Umbilical cord (tissue), 2 donors: Measurements from ENCODE around the gene ABL2. TPM values are rescaled to one million over a fixed set of nuclear protein-coding genes. Genes with fewer than 3 reads are reported as not detected.

Experiments used
- DNase-seq: peaks from one replicate; pipeline ENCODE4 v3.0.0-alpha.2; 2015; ENCODE audit warnings: low spot score
- total RNA-seq: library from RNA; depleted of rRNA; stranded (reverse); fragments of >200 nt; gene quantifications from one replicate; pipeline ENCODE4 v1.2.3, GENCODE V29; 2014; ENCODE audit warnings: low replicate concordance; ENCODE audit not compliant: insufficient read depth

ABL2 gene
- total RNA-seq, 1 donor from 2014 or later: 19.5 TPM

DNA sequence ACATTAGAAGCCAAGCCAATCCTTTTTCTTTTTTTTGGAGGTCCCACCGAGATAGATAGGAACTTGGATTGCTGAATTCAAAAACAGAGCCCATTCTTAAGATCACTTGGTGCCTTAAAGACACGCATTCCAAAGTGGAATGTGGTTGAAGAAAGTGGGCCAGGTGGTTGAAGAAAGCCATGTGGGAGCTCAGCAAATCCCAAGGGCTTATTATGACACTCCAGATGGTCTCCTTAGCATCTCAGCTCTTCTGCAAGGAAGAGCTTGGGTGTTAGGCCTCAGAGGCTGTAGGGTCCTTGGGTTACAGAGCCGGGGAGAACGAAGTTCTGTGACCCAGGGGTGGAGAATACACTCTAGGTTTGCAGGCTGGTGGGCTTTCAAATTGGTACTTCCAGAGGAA is 134.1 kb downstream of the ABL2 start:
- DNase-seq: no peak

DNA sequence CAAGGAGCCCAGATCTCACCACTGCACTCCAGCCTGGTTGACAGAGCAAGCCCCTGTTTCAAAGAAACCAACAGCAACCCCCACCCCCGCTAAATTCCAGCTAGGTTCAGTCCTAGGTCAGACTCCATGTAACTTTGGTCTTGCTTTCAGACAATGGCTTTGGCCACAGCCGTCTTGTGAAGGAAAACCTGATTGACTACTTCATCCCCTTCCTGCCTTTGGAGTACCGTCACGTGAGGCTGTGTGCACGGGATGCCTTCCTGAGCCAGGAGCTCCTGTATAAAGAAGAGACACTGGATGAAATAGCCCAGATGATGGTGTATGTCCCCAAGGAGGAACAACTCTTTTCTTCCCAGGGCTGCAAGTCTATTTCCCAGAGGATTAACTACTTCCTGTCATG is 134.7 kb downstream of the ABL2 start:
- DNase-seq: no peak

DNA sequence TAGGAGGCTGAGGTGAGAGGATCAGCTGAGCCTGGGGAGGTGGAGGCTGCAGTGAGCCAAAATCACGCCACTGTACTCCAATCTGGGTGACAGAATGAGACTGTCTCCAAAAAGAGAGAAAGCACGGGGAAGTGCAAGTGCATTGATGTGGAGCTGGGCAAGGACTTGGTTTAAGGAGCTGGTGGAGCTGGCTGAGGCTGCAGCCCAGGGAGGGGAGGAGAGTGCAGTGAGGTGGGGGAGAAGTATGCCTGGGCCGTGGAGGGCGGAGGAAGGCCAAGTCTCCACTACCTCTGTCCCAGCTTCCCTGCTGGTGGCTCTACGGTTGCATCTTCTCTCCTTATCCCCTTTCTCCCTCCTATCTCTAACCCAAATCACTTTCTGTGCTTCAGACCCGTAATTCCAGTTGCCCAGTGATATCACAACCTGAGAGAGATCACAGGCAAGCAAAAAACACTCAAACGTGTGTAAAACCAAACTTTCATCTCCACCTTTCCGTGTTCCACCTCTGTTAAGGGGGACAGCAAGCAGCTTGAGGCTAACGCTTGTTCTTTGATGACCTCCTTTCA is 136.5 kb downstream of the ABL2 start:
- no peak for DNase-seq

DNA sequence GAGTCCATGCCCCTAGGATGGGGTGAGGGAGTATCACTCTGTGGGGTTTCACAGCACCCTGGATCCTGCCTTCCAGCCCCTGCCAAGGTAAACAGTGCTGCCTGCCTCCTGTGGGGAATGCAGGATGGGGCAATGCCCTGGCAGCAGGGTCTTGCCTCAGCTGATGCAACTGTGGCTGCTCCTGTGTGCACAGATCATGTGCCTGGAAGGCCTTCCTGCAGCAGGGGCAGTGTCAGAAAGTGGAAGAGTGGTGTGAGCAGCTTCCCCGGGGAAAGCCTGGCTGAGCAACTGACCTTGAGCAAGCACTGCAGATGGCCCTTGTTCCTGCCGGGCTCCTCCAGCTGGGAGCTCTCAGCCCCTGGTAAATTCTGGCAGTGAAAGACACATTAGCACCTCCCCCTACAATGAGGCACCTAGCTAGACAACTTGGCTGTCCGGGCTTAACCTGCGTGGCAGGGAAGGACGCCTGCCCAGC is 137.7 kb downstream of the ABL2 start:
- DNase-seq: no peak

DNA sequence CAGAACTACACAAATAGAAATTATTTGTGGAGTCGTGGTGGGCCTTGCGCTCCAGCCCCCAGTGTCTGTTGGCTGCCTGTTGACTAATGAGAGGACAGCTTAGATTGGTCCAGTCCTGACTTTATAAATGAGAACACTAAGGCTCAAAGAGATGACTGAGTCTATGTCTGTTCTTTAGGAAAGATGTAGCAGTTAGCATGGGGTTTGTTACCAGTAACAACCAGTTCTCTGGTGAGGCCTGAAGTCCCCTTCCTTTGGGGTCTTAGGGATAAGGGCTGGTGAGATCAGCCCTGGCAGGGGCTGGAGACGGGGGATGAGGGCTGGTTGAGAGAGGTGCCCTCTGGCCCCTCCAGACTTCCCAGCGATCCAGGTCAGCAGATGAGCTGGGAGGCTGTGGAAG is 138.6 kb downstream of the ABL2 start:
- no peak for DNase-seq

DNA sequence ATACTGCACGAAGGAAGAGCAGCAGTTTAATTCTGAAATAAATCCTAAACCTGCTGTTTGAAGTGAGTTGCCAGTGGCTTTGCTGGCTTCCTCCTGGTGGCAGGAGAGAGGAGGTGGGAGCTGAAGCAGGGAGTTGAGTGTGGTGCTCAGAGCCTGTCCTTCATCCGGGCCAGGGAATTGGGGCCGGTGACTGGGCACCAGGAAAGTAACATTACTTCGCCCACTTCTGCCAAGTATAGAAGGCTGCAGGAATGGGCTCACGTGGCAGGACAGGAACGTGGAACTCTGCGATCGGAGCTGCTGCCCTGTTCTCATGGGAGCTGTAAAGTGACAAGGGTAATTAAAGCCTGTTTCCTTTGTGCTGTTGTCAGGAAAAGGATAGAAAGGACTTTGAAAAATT is 139.0 kb downstream of the ABL2 start:
- no peak for DNase-seq

DNA sequence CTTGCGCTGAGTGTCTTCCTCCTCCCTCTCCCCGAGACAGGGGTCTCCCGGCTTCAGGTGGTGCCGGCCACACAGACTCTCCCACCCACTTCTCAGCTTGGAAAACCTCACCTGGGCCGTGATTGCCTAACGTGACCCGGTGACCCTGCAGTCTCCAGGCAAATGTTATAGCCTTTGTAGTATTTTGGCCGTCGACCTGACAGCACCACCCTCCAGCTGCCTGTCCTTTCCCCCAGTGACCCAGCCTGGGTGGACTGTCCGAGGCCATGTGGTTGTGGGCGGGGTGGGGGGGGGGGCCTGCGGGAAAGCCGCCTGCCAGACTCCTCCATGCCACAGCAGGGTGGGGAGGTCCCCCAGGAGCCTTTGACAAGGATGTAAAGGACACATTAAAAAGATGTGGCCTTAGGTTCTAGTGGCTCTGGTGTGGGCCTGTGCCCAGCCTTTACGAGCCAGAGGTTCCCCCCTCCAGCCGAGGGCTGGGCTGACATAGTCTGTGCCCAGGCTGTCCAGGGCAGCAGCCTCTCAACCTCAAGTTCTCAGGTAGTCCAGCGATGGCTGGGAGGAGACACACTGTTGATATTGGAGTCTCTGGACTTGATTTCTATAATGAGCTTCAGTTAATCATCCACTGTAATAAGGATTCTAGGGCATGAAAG is 139.5 kb downstream of the ABL2 start:
- DNase-seq: no peak

DNA sequence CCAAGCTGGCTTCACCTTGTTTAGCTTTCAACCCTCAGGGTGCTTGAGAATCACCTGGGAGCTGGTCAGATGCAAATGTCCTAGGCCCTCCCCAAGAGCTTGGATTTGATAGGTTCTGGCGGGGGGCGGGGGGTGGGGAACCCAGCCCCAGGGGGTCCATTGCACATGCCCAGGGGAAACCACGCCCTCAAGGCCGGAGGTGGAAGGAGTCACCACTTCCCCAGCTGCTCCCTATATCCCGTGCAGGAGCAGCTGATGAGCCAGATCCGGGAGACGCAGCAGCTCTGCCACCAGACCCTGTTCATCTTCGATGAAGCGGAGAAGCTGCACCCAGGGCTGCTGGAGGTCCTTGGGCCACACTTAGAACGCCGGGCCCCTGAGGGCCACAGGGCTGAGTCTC is 141.8 kb downstream of the ABL2 start:
- no peak for DNase-seq

DNA sequence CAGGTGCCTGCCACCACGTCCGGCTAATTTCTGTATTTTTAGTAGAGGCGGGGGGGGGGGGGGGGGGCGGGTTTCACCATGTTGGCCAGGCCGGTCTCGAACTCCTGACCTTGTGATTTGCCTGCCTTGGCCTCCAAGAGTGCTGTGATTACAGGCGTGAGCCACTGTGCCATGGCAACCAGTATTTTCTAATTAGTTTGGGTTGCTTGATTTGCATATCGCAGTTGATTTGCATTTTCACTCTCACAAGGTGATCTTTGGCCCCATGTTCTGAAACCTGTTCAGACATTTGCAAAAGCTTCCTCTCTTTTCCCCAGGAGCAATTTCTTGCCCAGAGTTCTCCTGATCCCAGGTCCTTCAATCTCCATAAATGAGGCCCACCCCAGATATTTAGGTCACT is 145.9 kb downstream of the ABL2 start:
- DNase-seq: no peak

DNA sequence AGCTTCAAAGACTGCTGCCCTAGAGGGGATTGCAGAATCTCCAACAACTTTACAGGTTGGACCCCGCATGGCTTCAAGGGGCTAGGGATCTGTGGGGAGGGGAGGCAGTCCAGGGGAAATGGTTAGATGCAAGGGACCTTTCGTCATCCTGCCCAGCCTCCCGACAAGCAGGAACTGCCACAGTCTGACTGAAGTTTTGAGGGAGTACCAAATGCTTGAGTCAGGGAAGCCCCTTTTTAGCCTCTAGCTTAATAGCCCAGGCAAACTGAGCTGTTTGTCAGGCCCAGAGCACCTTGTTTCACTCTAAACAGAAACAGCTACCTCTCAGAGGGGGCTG is 146.5 kb downstream of the ABL2 start:
- peak; percentile 8 for DNase-seq

DNA sequence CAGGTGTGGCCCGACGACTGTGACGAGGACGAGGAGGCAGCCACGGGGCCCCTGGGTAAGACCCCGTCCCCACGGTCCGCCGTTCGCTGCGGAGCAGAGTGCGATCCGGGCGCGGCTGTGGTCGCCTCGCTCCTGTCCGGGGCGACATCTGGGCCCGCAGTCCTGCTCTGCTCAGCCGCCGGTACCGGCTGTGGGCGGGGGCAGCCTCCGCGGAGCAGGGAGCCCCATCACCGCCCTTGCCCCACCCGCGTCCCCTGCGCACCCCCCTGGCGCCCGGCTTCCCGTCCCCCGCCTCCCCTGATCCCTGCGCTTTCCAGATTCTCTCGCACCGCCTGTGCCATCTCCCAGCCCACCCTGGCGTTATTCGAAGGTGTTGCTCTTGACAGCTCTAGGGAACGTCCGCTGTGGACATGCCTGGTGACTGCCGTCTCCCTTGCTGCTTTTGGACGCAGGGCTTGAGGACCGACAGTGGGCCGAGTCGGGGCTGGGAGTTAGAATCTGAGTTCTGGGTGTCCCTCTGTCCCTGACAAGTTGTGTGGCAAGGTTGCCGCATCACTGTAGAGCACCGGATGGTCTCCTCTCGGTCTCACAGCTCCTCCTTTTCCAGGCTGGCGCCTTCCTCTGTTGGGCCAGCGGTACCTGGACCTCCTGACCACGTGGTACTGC is 147.0 kb downstream of the ABL2 start:
- DNase-seq: peak; percentile 19

DNA sequence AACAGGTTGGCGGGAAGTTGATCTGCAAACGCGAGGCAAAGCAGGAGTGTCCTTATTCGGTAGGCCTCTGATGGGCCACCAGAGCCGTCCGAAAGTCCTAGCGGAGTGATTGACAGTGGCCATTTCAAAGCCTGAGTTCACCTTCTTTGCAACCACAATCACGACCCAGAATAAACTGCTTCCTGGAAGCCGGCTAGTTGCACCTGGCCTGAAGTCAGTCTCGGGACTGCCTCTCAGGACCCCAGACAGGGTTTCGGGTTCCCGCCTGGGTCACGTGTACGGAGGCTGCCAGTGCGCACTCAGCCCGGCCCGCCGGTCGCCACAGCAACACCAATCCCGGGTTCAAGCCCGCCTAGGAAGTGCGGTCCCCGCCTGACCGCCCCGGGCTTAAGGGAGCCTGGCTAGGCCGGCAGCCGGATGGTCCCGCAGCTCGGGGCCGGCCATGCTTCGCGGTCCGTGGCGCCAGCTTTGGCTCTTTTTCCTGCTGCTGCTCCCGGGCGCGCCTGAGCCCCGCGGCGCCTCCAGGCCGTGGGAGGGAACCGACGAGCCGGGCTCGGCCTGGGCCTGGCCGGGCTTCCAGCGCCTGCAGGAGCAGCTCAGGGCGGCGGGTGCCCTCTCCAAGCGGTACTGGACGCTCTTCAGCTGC is 147.7 kb downstream of the ABL2 start, which contains the start of gene TOR3A:
TSS of gene TOR3A (plus strand) at position 384 of the 646 bp plus-strand sequence. CDS start at position 443, 59 bp downstream.
- DNase-seq: peak; percentile 94

DNA sequence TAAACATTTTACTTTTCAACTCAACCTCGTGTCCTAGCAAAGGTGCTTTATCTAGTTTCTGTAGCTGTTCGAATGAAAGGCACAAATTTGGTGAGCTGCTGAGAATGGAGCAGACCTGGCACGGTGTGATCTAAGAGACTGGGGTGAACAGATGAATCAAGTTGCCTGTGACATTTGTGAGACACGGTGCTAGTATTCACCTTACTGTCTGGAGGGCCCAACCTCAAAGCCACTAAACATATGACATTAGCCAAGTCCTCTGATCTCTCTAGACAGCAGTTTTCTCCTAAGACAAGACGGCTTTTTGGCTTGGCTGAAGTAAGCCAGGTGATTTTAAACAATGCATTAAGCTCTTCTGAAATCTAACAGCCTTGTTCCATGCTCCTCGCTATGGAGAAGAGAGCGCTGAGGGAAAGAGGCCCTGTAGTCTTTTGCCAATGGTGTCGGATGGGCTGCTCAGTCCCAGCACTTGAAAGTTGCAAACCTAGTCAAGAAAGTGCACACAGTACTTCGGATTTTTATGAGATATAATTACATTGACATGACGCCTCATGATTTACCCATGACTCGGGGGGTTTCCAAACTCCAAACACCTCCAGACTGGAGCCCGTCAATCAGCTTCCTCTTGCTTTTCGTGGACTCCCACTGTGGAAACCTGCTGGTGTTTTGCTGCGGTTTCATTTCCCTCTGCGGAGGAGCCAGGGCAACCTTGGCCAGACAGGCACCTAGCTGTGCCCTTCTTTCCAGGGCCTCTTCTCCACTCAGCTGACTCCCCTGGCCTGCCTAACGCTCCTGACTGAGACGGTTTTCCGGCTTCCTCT is 148.4 kb downstream of the ABL2 start:
- no peak for DNase-seq

DNA sequence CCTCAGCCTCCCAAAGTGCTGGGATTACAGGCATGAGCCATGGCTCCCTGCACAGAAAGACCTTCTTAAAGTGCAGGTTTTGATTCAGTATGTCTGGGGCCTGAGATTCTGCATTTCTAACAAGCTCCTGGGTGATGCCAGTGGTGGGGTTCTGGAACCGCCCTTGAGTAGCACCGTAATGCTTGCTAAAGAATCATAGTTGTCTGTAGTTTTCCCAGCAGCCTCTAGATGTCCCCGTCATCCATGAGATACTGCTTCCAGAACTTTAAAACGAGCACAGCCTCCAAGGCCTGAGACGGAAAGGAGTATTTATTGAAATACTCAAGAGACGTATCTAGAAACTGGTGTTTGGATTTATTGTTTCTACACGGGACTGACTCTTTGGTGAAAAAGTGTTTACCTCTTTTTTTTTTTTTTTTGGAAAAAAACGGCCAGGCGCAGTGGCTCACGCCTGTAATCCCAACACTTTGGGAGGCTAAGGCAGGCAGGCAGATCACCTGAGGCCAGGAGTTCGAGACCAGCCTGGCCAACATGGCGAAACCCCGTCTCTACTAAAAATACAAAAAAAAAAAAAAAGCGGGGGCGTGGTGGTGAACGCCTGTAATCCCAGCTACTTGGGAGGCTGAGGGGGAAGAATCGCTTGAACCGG is 150.2 kb downstream of the ABL2 start:
- DNase-seq: peak; percentile 83

DNA sequence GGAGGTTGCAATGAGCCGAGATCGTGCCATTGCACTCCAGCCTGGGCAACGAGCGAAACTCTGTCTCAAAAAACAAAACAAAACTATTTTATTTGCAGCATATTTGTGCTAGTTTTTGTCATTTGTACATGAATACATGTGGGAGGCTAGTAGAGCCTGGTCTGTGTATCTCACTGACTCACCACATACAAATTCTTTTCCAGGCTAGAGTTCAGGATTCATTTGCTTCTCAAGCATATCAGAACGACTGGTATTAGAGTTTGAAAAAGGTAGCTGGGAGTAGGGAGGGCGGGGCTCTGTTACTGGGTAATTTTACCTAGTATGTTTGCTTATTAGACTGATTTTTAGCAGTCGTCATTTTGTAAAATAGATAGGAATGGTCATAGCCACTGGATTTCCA is 152.1 kb downstream of the ABL2 start:
- no peak for DNase-seq

DNA sequence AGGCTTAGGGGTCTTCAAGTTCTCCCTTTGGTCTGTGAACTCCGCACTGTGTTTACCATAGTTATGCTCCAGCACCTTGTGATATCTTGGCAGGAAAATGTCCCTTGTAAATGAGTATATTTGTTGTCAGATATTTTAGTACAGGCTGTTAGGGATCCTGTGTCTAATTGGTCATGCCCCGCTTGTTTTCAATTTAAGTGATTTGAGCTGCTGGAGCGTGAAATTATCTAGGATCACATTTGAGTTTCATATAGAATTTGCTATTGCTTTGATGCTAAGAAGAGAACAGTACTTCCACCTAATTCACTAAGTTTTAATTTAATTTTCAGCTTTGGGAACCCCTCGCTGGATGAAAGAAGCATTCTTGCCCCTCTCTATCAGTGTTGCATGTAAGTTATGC is 163.0 kb downstream of the ABL2 start:
- DNase-seq: no peak

DNA sequence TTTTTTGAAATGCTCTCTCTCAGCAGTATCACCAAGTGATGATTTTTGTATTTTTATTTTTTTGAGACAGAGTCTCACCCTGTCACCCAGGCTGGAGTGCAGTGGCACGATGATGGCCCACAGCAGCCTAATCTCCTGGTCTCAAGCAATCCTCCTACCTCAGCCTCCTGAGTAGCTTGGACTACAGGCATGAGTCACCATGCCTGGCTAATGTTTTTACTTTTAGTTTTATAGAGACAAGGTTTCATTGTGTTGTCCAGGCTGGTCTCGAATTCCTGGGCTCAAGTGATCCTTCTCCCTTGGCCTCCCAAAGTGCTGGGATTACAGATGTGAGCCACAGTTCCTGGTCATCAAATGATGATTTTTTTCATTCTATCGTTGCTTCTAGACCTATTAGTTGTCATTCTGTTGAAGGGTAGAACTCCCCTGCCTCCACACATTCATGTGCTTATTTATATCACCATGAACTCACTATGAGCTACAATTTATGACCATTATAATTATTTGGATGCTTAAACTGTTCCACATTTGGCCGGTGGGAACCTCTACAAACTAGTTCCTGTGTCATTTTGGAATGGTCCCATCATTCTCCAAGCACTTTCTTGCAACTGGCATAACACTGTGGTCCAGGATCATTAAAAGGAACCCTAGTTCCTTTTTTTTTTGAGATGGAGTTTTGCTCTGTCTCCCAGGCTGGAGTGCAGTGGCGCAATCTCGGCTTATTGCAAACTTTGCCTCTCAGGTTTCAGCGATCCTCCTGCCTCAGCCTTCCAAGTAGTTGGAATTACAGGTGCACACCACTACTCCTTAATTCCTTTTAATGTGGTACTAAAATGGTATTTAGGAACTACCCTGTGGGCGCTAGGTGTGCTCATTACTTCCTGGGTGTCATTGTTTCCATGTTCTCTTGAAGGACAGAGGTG is 167.9 kb downstream of the ABL2 start:
- DNase-seq: no peak

DNA sequence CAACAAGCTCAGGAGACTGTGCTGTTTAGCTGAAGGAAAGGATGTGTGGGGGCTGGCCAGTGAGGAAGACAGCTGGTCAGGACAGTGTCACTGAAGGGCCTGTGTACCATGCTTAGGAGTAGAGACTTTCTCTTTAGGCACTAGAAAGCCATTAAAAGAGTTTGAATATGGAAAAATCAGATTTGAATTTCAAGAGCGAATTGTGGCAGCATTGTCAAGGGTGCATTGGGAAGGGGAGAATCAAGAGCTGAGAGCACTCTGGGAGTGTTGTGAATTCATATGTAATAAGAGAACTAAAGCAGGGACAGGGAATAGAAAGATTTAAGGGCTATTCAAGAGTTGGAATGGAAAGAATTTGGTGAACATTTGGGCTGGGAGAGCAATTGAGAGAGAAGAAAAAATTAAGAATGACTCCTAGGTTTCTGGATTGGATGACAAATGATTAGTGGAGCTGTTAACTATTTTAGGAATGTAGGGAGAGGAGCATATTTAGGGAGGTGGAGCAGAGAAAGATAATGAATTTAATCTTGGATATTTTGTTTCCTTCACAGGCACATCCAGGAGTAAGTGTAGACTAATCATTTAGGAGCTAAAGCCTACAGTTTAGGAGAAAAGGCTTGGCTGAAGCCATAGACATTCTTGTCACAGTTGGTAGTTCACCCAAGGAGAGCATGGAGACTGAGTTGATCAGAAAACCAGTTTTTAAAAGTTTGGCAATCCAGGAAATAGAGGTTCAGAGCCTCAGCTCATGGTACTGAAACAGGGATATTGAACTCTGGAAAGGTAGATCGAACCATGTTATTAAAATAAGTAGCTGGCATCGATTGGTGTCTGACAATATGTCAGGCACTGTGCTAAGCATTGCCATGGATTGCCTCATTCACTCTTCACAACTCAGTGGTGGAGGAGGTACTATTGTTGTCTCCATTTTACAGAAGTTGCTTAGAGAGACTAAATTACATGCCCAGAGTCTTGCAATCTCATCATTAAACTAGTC is 170.7 kb downstream of the ABL2 start:
- no peak for DNase-seq

DNA sequence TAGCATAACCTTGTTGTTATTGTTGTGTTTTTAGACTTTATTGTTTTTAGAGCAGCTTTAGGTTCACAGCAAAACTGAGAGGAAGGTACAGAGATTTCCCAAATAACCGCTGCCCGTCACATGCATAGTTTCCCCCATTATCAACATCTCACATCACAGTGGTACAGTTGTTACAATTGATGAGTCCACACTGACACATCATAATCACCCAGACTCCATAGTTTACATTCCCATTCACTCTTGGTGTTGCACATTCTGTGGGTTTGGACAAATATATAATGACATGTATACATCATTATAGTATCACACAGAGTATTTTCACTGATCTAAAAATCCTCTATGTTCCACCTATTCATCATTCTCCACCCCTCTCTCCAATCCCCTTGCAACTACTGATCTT is 173.5 kb downstream of the ABL2 start:
- DNase-seq: no peak
